Adrenal gland (tissue), 19 donors: ENCODE results near the gene TOMM20. TPM values are rescaled to one million over a fixed set of nuclear protein-coding genes. Genes with fewer than 3 reads are reported as not detected.

Source experiments
- DNase-seq, 7 donors: peaks; one replicate each; pipeline ENCODE4 v3.0.0-alpha.2; 2019 to 2020
- H3K27ac ChIP-seq, 5 donors: fragments of 200-600 bp; sonication (generic) in 4 of 5; 1 replicate in 3 of 5; 2 replicates in 2 of 5; pipeline versions ENCODE4 v1.5.1 to v1.8.0; 2016 to 2020; ENCODE audit warnings: mild to moderate bottlenecking in 1 of 5
- H3K27me3 ChIP-seq: fragments of 200-600 bp; 2 replicates; pipeline ENCODE4 v1.8.0; 2021
- H3K36me3 ChIP-seq, 2 donors: fragments of 200-600 bp; replicated peaks in 1 of 2; 1 replicate in 1 of 2; 2 replicates in 1 of 2; pipeline versions ENCODE4 v1.5.1 to v1.8.0; 2018 to 2022
- H3K4me1 ChIP-seq, 2 donors: fragments of 200-600 bp; replicated peaks in 1 of 2; 1 replicate in 1 of 2; 2 replicates in 1 of 2; pipeline versions ENCODE4 v1.5.1 to v1.8.0; 2018 to 2021
- H3K4me3 ChIP-seq, 4 donors: fragments of 200-600 bp; sonication (generic) in 3 of 4; one replicate each; pipeline ENCODE4 v1.5.1; 2016 to 2018
- H3K9me3 ChIP-seq, 3 donors: fragments of 200-600 bp; sonication (generic) in 1 of 3; replicated peaks in 1 of 3; 1 replicate in 2 of 3; 2 replicates in 1 of 3; pipeline versions ENCODE4 v1.5.1 to v1.8.0; 2016 to 2021
- POLR2A ChIP-seq, 2 donors: fragments of 450-650 bp; IDR thresholded peaks; one replicate each; pipeline ENCODE4 v1.6.1; 2017; ENCODE audit warnings: antibody characterized with exemption in 2 of 2, mild to moderate bottlenecking in 2 of 2, moderate library complexity in 1 of 2
- WGBS, 4 donors: extraction: QIAGEN DNeasy Blood & Tissue Kit in 2 of 4; methylation state at CpG; one replicate each; pipeline versions ENCODE4 v1.1.5 to v1.1.7; 2013 to 2017; 5-methylcytosine and 5-hydroxymethylcytosine counted together
- intact Hi-C, 2 donors: fragments of 100-400 bp; cut with DNase I; formaldehyde crosslinking; loops; one replicate each; pipeline versions ENCODE4 v1.14.1 to v1.15.0; 2022 to 2023
- long read RNA-seq, 10 donors: library from polyadenylated mRNA in 3 of 10; unstranded in 2 of 10; stranded (forward) in 1 of 10; transcript quantifications; one replicate each; pipeline ENCODE4 v2.0.0 and lab custom pipeline, GENCODE V29; 2021 to 2026
- polyA plus RNA-seq, 3 donors: library from polyadenylated mRNA; stranded (reverse); fragments of 200-250 nt in 2 of 3; fragments of 350-450 nt in 1 of 3; fragmentation: Illumina TruSeq in 1 of 3; extraction: RNeasy Lipid Tissue Mini Kit (QIAGEN cat#74804) in 1 of 3; gene quantifications; one replicate each; pipeline ENCODE4 v1.2.3, GENCODE V29; 2013 to 2014
- total RNA-seq, 9 donors: library from RNA; depleted of rRNA in 4 of 9; stranded (reverse); fragments of >200 nt in 4 of 9; fragments of 120-200 nt in 1 of 9; fragmentation: NEBNext Ultra II Directional in 1 of 9; extraction: Animal tissue kit (Norgen Biotek cat#: 25700) in 1 of 9; gene quantifications; one replicate each; pipeline versions ENCODE4 v1.1.0 to v1.2.4, GENCODE V29; 2013 to 2023
- TF ChIP-seq, protein P1 (sequence below), 6 experiments: fragments of 450-650 bp in 4 of 6; fragments of 200-600 bp in 2 of 6; sonication (generic) in 1 of 6; IDR thresholded peaks; 1 replicate in 5 of 6; 2 replicates in 1 of 6; pipeline versions ENCODE4 v1.5.1 to v1.8.0; 2016 to 2021; ENCODE audit warnings: antibody characterized with exemption in 6 of 6, mild to moderate bottlenecking in 2 of 6, moderate library complexity in 1 of 6
- donor health status: healthy with polysubstance abuse.
- donor health status: Bipolar disorder and iron deficiency.
- donor health status: DM: yes; HTN: yes; CAD: no.
- donor health status: DM: no; HTN: no; CAD: no.
- donor health status: DM: no; HTN: no; CAD: no.
- donor health status: DM: yes; HTN: yes; CAD: no.

Gene TOMM20
- 100 to 1,000 TPM in 5 of 9 donors, 10 to 100 TPM in 4; 84.5 to 144 (median 120) TPM for total RNA-seq
- 100 to 1,000 TPM in 1 of 3 donors, 10 to 100 TPM in 2; 61.7 to 116 (median 62.7) TPM for polyA plus RNA-seq
- long read RNA-seq, donor 1, transcript TOMM20-201 (5 exons, 3,387 nt): major isoform, 100 of 106 reads
- long read RNA-seq, donor 1, partial matches to known transcripts: 6 of 106 reads
- long read RNA-seq, donor 1, other reads (novel, unspliced or antisense): 0 of 106 reads
- long read RNA-seq, donor 2, transcript TOMM20-201 (5 exons, 3,387 nt): major isoform, 62 of 64 reads
- long read RNA-seq, donor 2, partial matches to known transcripts: 0 of 64 reads
- long read RNA-seq, donor 2, other reads (novel, unspliced or antisense): 0 of 64 reads
- long read RNA-seq, donor 3, transcript TOMM20-201 (5 exons, 3,387 nt): major isoform, 59 of 59 reads
- long read RNA-seq, donor 3, partial matches to known transcripts: 0 of 59 reads
- long read RNA-seq, donor 3, other reads (novel, unspliced or antisense): 0 of 59 reads
- long read RNA-seq, donor 4, transcript TOMM20-201 (5 exons, 3,387 nt): major isoform, 129 of 138 reads
- long read RNA-seq, donor 4, partial matches to known transcripts: 0 of 138 reads
- long read RNA-seq, donor 4, other reads (novel, unspliced or antisense): 9 of 138 reads
- long read RNA-seq, donor 5, transcript TOMM20-201 (5 exons, 3,387 nt): major isoform, 148 of 162 reads
- long read RNA-seq, donor 5, partial matches to known transcripts: 2 of 162 reads
- long read RNA-seq, donor 5, other reads (novel, unspliced or antisense): 12 of 162 reads
- long read RNA-seq, donor 6, transcript TOMM20-201 (5 exons, 3,387 nt): major isoform, 121 of 133 reads
- long read RNA-seq, donor 6, partial matches to known transcripts: 1 of 133 reads
- long read RNA-seq, donor 6, other reads (novel, unspliced or antisense): 11 of 133 reads
- long read RNA-seq, donor 7, transcript TOMM20-201 (5 exons, 3,387 nt): major isoform, 49 of 51 reads
- long read RNA-seq, donor 7, partial matches to known transcripts: 0 of 51 reads
- long read RNA-seq, donor 7, other reads (novel, unspliced or antisense): 0 of 51 reads
- long read RNA-seq, donor 8, transcript TOMM20-201 (5 exons, 3,387 nt): major isoform, 84 of 84 reads
- long read RNA-seq, donor 8, partial matches to known transcripts: 0 of 84 reads
- long read RNA-seq, donor 8, other reads (novel, unspliced or antisense): 0 of 84 reads
- long read RNA-seq, donor 9, transcript TOMM20-201 (5 exons, 3,387 nt): major isoform, 54 of 54 reads
- long read RNA-seq, donor 9, partial matches to known transcripts: 0 of 54 reads
- long read RNA-seq, donor 9, other reads (novel, unspliced or antisense): 0 of 54 reads
- long read RNA-seq, donor 10, transcript TOMM20-201 (5 exons, 3,387 nt): major isoform, 35 of 36 reads
- long read RNA-seq, donor 10, partial matches to known transcripts: 0 of 36 reads
- long read RNA-seq, donor 10, other reads (novel, unspliced or antisense): 0 of 36 reads

- peaks cover 4 to 32% of the 10 kb centered on the region in 2 donors for H3K4me1 ChIP-seq
- DNase-seq: peak; percentile 95 to 99 (median 97)
- WGBS, 4 donors: 1 to 2% (median 1%) methylated on average over 31 to 67 of the region's 67 CpGs
- peak; percentile 75 to 94 for TF ChIP-seq POLR2A (IDR thresholded peaks at IDR 0.05)
- TF ChIP-seq, protein P1, sequence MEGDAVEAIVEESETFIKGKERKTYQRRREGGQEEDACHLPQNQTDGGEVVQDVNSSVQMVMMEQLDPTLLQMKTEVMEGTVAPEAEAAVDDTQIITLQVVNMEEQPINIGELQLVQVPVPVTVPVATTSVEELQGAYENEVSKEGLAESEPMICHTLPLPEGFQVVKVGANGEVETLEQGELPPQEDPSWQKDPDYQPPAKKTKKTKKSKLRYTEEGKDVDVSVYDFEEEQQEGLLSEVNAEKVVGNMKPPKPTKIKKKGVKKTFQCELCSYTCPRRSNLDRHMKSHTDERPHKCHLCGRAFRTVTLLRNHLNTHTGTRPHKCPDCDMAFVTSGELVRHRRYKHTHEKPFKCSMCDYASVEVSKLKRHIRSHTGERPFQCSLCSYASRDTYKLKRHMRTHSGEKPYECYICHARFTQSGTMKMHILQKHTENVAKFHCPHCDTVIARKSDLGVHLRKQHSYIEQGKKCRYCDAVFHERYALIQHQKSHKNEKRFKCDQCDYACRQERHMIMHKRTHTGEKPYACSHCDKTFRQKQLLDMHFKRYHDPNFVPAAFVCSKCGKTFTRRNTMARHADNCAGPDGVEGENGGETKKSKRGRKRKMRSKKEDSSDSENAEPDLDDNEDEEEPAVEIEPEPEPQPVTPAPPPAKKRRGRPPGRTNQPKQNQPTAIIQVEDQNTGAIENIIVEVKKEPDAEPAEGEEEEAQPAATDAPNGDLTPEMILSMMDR (IDR thresholded peaks at IDR 0.05): peak in 1 of 6 experiments; percentile 6
- no peaks in the 10 kb centered on the region for H3K9me3 ChIP-seq
- peaks cover 0 to 12% of the 10 kb centered on the region in 2 donors for H3K36me3 ChIP-seq
- H3K27ac ChIP-seq: peak within 1 kb of the TSS; percentile 63 to 93 (median 84)
- intact Hi-C loops: no loop called here
- H3K27me3 ChIP-seq: no peaks in the 10 kb centered on the region
- peak within 1 kb of the TSS; percentile 48 to 94 (median 64) for H3K4me3 ChIP-seq
Observed at GRCh38 chr1:235128456-235129328, at the start of gene TOMM20. TOMM20 (minus strand) TSS chr1:235128837; CDS start chr1:235128715, 122 bp downstream.

DNA sequence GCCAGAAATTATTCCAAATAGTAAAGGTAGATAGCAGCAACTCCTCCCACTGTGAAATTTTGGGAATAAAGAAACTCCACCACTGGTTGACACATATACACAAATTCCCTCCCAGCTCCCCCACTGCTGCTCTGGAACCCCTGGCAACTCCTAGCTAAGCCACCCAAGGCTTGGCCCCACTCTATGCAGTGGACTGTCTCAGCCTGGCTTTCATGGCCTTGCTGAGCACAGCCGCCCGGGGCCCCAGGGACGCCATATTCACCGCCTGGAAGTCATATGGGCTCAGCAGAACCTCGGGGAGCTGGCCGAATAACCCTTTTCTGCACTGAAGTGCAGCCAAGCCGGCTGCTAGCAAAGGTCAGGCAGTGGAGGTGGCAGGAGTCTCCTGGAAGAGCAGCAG is 47.8 kb upstream of the TOMM20 start:
- no peak overlapping the region for H3K4me3 ChIP-seq
- no peak overlapping the region for H3K27ac ChIP-seq
- WGBS, 4 donors: 46 to 68% (median 66%) methylated on average over 7 of the region's 7 CpGs
- intact Hi-C loops: no loop called here
- peaks cover 0 to 47% of the 10 kb centered on the region in 2 donors for H3K36me3 ChIP-seq
- no peaks in the 10 kb centered on the region for H3K27me3 ChIP-seq
- TF ChIP-seq POLR2A (IDR thresholded peaks at IDR 0.05): no peak
- TF ChIP-seq, protein P1 (IDR thresholded peaks at IDR 0.05): no peak
- DNase-seq: no peak
- no peaks in the 10 kb centered on the region for H3K4me1 ChIP-seq
- no peaks in the 10 kb centered on the region for H3K9me3 ChIP-seq

DNA sequence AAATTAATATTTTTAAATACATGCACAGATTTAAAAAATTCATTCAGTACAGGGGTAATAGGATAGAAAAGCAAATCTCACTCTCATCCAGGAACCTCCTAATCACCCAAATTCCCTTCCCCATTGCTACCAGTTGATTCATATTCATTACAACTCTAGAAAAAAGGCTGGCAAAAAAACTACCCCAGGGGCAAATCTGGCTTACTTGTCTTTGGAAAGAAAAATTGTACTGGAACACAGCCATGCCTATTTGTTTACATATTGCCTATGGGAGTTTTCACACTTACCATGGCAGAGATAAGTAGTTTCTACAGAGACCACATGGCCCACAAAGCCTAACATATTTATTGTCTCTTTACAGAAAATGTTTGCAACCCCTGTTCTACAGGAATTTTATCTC is 41.3 kb upstream of the TOMM20 start:
- Histone ChIP-seq H3K27me3 (no peaks in the 10 kb centered on the region), H3K9me3 (no peaks in the 10 kb centered on the region), H3K36me3 (peaks cover 0 to 62% of the 10 kb centered on the region in 2 donors), H3K27ac (no peak overlapping the region), H3K4me3 (no peak overlapping the region), H3K4me1 (no peaks in the 10 kb centered on the region)
- no peak for DNase-seq
- intact Hi-C loops: no loop called here
- TF ChIP-seq, protein P1 (IDR thresholded peaks at IDR 0.05): no peak
- TF ChIP-seq POLR2A (IDR thresholded peaks at IDR 0.05): no peak
